ENCODE data around the gene PPCDC.

DNA sequence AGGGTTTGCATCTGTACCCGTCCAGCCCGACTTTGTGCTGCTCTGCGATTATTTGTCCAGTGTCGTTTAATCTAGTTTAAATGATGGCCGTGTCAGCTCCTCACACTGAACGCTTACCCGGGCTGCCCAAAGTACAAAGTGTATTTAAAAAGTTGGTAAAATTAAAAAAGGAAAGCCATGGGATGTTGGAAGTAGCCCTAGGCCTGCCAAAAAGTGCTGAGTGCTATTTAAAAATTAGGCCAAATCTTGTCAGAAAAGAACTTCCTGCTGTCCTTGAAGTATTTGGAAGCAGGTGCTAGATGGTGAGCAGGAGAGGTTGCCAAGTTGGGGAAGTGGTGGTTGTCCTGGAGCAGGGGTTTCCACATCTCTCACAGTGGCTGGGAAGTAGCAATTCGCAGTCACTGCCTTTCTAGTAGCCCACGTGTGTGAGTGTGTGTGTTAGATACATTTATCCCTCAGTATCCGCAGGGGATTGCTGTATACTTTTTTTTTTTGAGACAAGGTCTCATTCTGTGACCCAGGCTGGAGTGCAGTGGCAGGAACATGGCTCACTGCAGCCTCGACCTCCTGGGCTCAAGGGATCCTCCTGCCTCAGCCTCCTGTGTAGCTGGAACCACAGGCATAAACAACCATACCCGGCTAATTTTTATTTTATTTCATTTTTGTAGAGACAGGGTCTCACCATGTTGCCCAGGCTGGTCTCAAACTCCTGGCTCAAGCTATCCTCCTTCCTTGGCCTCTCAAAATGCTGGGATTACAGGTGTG lies 664 bp downstream of the PPCDC start:
- TF ChIP-seq, protein P1, sequence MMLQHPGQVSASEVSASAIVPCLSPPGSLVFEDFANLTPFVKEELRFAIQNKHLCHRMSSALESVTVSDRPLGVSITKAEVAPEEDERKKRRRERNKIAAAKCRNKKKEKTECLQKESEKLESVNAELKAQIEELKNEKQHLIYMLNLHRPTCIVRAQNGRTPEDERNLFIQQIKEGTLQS (IDR thresholded peaks at IDR 0.05), result no peak
- TF ChIP-seq, protein P2, sequence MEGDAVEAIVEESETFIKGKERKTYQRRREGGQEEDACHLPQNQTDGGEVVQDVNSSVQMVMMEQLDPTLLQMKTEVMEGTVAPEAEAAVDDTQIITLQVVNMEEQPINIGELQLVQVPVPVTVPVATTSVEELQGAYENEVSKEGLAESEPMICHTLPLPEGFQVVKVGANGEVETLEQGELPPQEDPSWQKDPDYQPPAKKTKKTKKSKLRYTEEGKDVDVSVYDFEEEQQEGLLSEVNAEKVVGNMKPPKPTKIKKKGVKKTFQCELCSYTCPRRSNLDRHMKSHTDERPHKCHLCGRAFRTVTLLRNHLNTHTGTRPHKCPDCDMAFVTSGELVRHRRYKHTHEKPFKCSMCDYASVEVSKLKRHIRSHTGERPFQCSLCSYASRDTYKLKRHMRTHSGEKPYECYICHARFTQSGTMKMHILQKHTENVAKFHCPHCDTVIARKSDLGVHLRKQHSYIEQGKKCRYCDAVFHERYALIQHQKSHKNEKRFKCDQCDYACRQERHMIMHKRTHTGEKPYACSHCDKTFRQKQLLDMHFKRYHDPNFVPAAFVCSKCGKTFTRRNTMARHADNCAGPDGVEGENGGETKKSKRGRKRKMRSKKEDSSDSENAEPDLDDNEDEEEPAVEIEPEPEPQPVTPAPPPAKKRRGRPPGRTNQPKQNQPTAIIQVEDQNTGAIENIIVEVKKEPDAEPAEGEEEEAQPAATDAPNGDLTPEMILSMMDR (IDR thresholded peaks at IDR 0.05; ENCODE audit: low read depth, low read length, missing input control), result peak; percentile 1
- no peak for TF ChIP-seq RXRA (IDR thresholded peaks at IDR 0.05)
- no peak for TF ChIP-seq SP1 (IDR thresholded peaks at IDR 0.05)
- TF ChIP-seq, protein P3, sequence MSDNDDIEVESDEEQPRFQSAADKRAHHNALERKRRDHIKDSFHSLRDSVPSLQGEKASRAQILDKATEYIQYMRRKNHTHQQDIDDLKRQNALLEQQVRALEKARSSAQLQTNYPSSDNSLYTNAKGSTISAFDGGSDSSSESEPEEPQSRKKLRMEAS (IDR thresholded peaks at IDR 0.05), result no peak
- no peak for TF ChIP-seq TAF1 (conservative IDR thresholded peaks at IDR 0.05)
- TF ChIP-seq RAD21 (IDR thresholded peaks at IDR 0.05), result no peak
- TF ChIP-seq, protein P4, sequence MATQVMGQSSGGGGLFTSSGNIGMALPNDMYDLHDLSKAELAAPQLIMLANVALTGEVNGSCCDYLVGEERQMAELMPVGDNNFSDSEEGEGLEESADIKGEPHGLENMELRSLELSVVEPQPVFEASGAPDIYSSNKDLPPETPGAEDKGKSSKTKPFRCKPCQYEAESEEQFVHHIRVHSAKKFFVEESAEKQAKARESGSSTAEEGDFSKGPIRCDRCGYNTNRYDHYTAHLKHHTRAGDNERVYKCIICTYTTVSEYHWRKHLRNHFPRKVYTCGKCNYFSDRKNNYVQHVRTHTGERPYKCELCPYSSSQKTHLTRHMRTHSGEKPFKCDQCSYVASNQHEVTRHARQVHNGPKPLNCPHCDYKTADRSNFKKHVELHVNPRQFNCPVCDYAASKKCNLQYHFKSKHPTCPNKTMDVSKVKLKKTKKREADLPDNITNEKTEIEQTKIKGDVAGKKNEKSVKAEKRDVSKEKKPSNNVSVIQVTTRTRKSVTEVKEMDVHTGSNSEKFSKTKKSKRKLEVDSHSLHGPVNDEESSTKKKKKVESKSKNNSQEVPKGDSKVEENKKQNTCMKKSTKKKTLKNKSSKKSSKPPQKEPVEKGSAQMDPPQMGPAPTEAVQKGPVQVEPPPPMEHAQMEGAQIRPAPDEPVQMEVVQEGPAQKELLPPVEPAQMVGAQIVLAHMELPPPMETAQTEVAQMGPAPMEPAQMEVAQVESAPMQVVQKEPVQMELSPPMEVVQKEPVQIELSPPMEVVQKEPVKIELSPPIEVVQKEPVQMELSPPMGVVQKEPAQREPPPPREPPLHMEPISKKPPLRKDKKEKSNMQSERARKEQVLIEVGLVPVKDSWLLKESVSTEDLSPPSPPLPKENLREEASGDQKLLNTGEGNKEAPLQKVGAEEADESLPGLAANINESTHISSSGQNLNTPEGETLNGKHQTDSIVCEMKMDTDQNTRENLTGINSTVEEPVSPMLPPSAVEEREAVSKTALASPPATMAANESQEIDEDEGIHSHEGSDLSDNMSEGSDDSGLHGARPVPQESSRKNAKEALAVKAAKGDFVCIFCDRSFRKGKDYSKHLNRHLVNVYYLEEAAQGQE (IDR thresholded peaks at IDR 0.05), result no peak
- TF ChIP-seq JUND (IDR thresholded peaks at IDR 0.05), result no peak
- TF ChIP-seq, protein P5, sequence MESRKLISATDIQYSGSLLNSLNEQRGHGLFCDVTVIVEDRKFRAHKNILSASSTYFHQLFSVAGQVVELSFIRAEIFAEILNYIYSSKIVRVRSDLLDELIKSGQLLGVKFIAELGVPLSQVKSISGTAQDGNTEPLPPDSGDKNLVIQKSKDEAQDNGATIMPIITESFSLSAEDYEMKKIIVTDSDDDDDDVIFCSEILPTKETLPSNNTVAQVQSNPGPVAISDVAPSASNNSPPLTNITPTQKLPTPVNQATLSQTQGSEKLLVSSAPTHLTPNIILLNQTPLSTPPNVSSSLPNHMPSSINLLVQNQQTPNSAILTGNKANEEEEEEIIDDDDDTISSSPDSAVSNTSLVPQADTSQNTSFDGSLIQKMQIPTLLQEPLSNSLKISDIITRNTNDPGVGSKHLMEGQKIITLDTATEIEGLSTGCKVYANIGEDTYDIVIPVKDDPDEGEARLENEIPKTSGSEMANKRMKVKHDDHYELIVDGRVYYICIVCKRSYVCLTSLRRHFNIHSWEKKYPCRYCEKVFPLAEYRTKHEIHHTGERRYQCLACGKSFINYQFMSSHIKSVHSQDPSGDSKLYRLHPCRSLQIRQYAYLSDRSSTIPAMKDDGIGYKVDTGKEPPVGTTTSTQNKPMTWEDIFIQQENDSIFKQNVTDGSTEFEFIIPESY (IDR thresholded peaks at IDR 0.05), result no peak
- TF ChIP-seq YY1 (IDR thresholded peaks at IDR 0.05), result no peak
- no peak for TF ChIP-seq FOXA1 (IDR thresholded peaks at IDR 0.05)
- TF ChIP-seq EGR1 (IDR thresholded peaks at IDR 0.05; ENCODE audit: low read depth in 2 of 2), result no peak
